ENCODE measurements around the gene CIRBP. TPM values are rescaled to one million over a fixed set of nuclear protein-coding genes. Genes with fewer than 3 reads are reported as not detected.

Gene CIRBP
- total and polyA plus RNA-seq, 9 of the 15 experiments (the other 6 are each of a cell fraction or from before 2014, with no cell fraction given): 20.5 to 327 (median 176) TPM

- TF ChIP-seq, protein P1, sequence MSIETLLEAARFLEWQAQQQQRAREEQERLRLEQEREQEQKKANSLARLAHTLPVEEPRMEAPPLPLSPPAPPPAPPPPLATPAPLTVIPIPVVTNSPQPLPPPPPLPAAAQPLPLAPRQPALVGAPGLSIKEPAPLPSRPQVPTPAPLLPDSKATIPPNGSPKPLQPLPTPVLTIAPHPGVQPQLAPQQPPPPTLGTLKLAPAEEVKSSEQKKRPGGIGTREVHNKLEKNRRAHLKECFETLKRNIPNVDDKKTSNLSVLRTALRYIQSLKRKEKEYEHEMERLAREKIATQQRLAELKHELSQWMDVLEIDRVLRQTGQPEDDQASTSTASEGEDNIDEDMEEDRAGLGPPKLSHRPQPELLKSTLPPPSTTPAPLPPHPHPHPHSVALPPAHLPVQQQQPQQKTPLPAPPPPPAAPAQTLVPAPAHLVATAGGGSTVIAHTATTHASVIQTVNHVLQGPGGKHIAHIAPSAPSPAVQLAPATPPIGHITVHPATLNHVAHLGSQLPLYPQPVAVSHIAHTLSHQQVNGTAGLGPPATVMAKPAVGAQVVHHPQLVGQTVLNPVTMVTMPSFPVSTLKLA (conservative IDR thresholded peaks at IDR 0.05): peak; percentile 23 to 36; a peak in 2 of 4 replicates
- TF ChIP-seq GATAD2B (IDR thresholded peaks at IDR 0.05; ENCODE audit: borderline replicate concordance) (no peak), SRSF3 (IDR thresholded peaks at IDR 0.05; ENCODE audit: insufficient read depth, low read length) (0 out of 2 replicates have a peak, but pooled peaks have one; percentile 23), MAZ (CRISPR knock-in tag; conservative IDR thresholded peaks at IDR 0.05 in 1 of 2, IDR thresholded peaks at IDR 0.05 in 1 of 2) (peak in 1 of 2 experiments; percentile 37; a peak in 3 of 4 replicates), TSC22D4 (tag; IDR thresholded peaks at IDR 0.05) (no peak), L3MBTL2 (IDR thresholded peaks at IDR 0.05) (peak; percentile 42; the same call in 1 of the 2 replicates), AFF1 (IDR thresholded peaks at IDR 0.05; ENCODE audit: low read depth in 1 of 2, partially characterized antibody in 2 of 2) (peak in 1 of 2 experiments; percentile 36)
- TF ChIP-seq, protein P2, sequence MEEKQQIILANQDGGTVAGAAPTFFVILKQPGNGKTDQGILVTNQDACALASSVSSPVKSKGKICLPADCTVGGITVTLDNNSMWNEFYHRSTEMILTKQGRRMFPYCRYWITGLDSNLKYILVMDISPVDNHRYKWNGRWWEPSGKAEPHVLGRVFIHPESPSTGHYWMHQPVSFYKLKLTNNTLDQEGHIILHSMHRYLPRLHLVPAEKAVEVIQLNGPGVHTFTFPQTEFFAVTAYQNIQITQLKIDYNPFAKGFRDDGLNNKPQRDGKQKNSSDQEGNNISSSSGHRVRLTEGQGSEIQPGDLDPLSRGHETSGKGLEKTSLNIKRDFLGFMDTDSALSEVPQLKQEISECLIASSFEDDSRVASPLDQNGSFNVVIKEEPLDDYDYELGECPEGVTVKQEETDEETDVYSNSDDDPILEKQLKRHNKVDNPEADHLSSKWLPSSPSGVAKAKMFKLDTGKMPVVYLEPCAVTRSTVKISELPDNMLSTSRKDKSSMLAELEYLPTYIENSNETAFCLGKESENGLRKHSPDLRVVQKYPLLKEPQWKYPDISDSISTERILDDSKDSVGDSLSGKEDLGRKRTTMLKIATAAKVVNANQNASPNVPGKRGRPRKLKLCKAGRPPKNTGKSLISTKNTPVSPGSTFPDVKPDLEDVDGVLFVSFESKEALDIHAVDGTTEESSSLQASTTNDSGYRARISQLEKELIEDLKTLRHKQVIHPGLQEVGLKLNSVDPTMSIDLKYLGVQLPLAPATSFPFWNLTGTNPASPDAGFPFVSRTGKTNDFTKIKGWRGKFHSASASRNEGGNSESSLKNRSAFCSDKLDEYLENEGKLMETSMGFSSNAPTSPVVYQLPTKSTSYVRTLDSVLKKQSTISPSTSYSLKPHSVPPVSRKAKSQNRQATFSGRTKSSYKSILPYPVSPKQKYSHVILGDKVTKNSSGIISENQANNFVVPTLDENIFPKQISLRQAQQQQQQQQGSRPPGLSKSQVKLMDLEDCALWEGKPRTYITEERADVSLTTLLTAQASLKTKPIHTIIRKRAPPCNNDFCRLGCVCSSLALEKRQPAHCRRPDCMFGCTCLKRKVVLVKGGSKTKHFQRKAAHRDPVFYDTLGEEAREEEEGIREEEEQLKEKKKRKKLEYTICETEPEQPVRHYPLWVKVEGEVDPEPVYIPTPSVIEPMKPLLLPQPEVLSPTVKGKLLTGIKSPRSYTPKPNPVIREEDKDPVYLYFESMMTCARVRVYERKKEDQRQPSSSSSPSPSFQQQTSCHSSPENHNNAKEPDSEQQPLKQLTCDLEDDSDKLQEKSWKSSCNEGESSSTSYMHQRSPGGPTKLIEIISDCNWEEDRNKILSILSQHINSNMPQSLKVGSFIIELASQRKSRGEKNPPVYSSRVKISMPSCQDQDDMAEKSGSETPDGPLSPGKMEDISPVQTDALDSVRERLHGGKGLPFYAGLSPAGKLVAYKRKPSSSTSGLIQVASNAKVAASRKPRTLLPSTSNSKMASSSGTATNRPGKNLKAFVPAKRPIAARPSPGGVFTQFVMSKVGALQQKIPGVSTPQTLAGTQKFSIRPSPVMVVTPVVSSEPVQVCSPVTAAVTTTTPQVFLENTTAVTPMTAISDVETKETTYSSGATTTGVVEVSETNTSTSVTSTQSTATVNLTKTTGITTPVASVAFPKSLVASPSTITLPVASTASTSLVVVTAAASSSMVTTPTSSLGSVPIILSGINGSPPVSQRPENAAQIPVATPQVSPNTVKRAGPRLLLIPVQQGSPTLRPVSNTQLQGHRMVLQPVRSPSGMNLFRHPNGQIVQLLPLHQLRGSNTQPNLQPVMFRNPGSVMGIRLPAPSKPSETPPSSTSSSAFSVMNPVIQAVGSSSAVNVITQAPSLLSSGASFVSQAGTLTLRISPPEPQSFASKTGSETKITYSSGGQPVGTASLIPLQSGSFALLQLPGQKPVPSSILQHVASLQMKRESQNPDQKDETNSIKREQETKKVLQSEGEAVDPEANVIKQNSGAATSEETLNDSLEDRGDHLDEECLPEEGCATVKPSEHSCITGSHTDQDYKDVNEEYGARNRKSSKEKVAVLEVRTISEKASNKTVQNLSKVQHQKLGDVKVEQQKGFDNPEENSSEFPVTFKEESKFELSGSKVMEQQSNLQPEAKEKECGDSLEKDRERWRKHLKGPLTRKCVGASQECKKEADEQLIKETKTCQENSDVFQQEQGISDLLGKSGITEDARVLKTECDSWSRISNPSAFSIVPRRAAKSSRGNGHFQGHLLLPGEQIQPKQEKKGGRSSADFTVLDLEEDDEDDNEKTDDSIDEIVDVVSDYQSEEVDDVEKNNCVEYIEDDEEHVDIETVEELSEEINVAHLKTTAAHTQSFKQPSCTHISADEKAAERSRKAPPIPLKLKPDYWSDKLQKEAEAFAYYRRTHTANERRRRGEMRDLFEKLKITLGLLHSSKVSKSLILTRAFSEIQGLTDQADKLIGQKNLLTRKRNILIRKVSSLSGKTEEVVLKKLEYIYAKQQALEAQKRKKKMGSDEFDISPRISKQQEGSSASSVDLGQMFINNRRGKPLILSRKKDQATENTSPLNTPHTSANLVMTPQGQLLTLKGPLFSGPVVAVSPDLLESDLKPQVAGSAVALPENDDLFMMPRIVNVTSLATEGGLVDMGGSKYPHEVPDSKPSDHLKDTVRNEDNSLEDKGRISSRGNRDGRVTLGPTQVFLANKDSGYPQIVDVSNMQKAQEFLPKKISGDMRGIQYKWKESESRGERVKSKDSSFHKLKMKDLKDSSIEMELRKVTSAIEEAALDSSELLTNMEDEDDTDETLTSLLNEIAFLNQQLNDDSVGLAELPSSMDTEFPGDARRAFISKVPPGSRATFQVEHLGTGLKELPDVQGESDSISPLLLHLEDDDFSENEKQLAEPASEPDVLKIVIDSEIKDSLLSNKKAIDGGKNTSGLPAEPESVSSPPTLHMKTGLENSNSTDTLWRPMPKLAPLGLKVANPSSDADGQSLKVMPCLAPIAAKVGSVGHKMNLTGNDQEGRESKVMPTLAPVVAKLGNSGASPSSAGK (IDR thresholded peaks at IDR 0.05): peak; percentile 84
These were observed 4.3 kb downstream of the CIRBP start (continued) for GRCh38 chr19:1273263-1274041.

All from K562 (cell line).